ENCODE results near the gene XPOT.

Gene XPOT

GRCh38 chr12:64469455-64470142 lies 65.4 kb downstream of the XPOT start:
- DNase-seq (ENCODE audit: low spot score): no peak

GRCh38 chr12:64470495-64470894 lies 66.3 kb downstream of the XPOT start:
- no peak for DNase-seq (ENCODE audit: low spot score)

DNA sequence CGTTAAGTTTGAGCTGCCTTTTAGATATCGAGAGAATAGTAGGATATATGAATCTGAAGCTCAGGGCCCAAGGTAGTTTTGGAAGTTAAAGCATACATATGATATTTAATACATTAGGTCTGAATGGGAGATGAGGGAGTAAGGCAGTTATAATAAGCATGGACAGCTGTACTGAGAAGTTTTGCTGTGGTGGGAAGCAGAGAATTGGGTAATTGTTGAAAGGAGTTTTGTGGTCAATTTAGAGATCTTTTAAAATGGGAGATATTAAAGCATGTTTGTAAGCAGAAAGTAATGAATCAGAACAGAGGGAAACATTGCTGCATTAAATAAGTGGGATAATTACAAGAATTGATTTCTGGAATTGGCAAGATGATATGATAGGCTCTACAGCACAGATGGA lies 69.0 kb downstream of the XPOT start:
- no peak for DNase-seq (ENCODE audit: low spot score)

DNA sequence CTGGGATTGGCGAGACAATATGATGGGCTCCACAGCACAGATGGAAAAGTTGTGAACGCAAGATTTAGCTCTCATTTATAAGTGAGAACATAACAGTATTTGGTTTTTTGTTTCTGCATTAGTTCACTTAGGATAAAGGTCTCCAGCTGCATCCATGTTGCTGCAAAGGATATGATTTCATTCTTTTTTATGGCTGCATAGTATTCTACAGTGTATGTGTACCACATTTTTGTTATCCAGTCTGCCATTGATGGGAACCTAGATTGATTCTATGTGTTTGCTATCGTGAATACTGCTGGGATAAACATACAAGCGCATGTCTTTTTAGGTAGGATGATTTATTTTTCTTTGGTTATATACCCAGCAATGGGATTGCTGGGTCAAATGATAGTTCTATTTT lies 71.3 kb downstream of the XPOT start:
- no peak for DNase-seq (ENCODE audit: low spot score)

DNA sequence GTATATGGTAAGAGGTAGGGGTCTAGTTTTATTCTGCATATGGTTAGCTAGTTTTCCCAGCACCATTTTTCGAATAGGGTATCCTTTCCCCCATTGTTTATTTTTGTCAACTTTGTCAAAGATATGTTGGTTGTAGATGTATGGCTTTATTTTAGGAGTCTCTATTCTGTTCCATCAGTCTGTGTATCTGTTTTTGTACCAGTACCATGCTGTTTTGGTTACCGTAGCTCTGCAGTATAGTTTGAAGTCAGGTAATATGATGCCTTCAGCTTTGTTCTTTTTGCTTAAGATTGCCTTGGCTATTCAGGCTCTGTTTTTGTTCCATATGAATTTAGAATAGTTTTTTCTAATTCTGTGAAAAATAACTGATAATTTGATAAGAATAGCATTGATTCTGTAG lies 72.7 kb downstream of the XPOT start:
- no peak for DNase-seq (ENCODE audit: low spot score)

DNA sequence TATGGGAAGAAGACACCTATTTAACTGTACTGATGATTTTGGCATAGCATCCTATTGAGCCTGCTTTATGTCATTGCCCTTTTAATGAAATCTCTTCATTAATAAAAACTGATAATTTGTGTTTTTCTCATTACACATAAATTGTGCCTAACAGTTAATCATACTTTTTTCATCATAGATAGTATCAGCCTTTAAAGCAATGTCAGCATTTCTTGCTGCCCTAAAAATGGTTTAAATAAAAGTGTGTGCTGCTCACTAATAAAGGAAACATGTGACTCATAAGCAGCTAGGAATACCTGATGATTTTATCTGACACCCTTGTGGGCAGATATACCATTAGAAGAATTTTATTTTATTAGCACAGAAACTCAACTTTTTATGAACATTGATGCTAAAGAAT lies 74.5 kb downstream of the XPOT start:
- DNase-seq (ENCODE audit: low spot score): no peak

GRCh38 chr12:64480148-64480547 lies 76.0 kb downstream of the XPOT start:
- no peak for DNase-seq (ENCODE audit: low spot score)

DNA sequence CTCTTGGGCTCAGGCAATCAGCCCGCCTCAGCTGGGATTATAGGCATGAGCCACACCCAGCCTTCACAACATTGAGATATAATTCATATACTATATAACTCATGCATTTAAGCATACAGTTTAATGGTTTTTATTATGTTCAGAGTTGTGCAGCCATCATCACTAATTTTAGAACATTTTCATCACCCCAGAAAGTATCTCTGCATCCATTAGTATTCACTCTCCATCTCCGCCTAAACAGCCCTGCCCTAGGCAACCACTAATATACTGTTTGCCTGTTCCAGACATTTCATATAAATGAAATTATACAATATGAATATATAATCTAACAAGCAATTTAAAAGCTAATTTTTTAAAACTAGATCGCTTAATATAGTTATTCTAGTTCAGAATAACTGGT lies 82.5 kb downstream of the XPOT start:
- no peak for DNase-seq (ENCODE audit: low spot score)

- no peak for DNase-seq (ENCODE audit: low spot score)
Measured at GRCh38 chr12:64491718-64492117, 87.5 kb downstream of the XPOT start.

DNA sequence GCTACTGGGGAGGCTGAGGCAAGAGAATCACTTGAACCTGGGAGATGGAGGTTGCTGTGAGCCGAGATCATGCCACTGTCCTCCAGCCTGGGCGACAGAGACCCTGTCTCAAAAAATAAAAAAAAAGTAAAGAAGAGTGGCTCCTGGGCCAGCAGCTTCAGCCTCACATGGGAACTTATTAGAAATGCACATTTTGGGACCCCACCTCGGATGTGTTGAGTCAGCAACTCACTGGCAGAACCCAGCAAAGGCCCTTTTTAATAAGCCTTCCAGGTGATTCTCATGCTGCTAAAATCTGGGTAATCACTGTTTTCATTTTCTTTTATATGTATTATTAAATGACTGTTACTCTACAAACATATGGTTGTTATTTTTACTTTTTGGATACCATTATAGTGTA lies 89.3 kb downstream of the XPOT start:
- DNase-seq (ENCODE audit: low spot score): no peak

GRCh38 chr12:64494998-64495729 lies 91.0 kb downstream of the XPOT start:
- no peak for DNase-seq (ENCODE audit: low spot score)

GRCh38 chr12:64496839-64497400 lies 92.7 kb downstream of the XPOT start:
- no peak for DNase-seq (ENCODE audit: low spot score)

DNA sequence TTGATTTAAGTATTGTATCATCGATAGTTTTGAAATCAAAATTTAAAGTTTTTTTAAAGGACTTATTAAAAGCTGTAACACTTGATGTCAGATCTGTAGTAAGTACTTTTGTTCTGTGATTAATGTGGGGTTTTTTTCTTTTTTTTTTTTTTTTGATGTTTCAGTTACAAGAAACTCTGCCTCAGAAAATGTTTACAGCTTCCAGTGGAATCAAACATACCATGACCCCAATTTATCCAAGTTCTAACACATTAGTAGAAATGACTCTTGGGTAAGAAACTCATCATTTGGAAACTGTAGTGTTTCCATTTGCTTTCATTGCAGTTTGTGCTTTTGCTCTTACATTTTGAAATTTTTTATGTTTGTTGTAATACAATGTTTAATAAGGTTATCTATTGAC lies 93.3 kb downstream of the XPOT start:
- no peak for DNase-seq (ENCODE audit: low spot score)

GRCh38 chr12:64497903-64498302 lies 93.7 kb downstream of the XPOT start:
- DNase-seq (ENCODE audit: low spot score): no peak

- DNase-seq (ENCODE audit: low spot score): no peak
Measured at GRCh38 chr12:64500394-64500793, 96.2 kb downstream of the XPOT start.

Measured in NAMALWA (cell line).